Measurements from ENCODE around the gene ZNF497.
A peak's percentile ranks its signal among the peaks of the same experiment; 100 is the strongest.

Gene ZNF497

GRCh38 chr19:58400916-58401839, 38.6 kb upstream of the ZNF497 start (continued):
- TF ChIP-seq HOXD13 (CRISPR knock-in tag; IDR thresholded peaks at IDR 0.05; ENCODE audit: borderline replicate concordance) (no peak), ZNF48 (tag by site-specific recombination; IDR thresholded peaks at IDR 0.05) (no peak), ZNF311 (tag by site-specific recombination; IDR thresholded peaks at IDR 0.05; ENCODE audit: borderline replicate concordance) (no peak), ZNF521 (tag by site-specific recombination; IDR thresholded peaks at IDR 0.05) (no peak), GLIS1 (tag by site-specific recombination; IDR thresholded peaks at IDR 0.05) (no peak), ZNF426 (tag by site-specific recombination; IDR thresholded peaks at IDR 0.05) (no peak), PATZ1 (tag by site-specific recombination; IDR thresholded peaks at IDR 0.05) (peak; percentile 77), ZNF148 (tag by site-specific recombination; IDR thresholded peaks at IDR 0.05; ENCODE audit: borderline replicate concordance) (no peak), ZBTB8A (tag by site-specific recombination; IDR thresholded peaks at IDR 0.05) (0 out of 2 replicates have a peak, but pooled peaks have one; percentile 21), ZFP41 (tag by site-specific recombination; IDR thresholded peaks at IDR 0.05; ENCODE audit: borderline replicate concordance) (no peak), ZNF366 (tag by site-specific recombination; conservative IDR thresholded peaks at IDR 0.05) (peak; percentile 87), PBX3 (CRISPR knock-in tag; IDR thresholded peaks at IDR 0.05) (peak; percentile 93), ZNF280D (tag by site-specific recombination; IDR thresholded peaks at IDR 0.05) (no peak), ZNF658 (tag by site-specific recombination; IDR thresholded peaks at IDR 0.05) (no peak), ZNF416 (tag by site-specific recombination; IDR thresholded peaks at IDR 0.05) (no peak), ZNF335 (tag by site-specific recombination; conservative IDR thresholded peaks at IDR 0.05) (peak; percentile 57), ZXDB (tag by site-specific recombination; IDR thresholded peaks at IDR 0.05) (peak; percentile 34; the same call in 1 of the 2 replicates), ZBTB11 (tag by site-specific recombination; conservative IDR thresholded peaks at IDR 0.05; ENCODE audit: low read depth) (peak; percentile 47; the same call in 1 of the 2 replicates), REPIN1 (tag by site-specific recombination; IDR thresholded peaks at IDR 0.05; ENCODE audit: low read depth) (no peak), ZNF518A (tag by site-specific recombination; conservative IDR thresholded peaks at IDR 0.05; ENCODE audit: low read depth) (no peak)
